WTC11 (cell line): ENCODE data around the gene PRKN.

Experiments used
- CREB1 ChIP-seq: sonication (generic); formaldehyde crosslinking; IDR thresholded peaks from 2 replicates; pipeline ENCODE4 v1.8.0; 2023; ENCODE audit warnings: mild to moderate bottlenecking, missing genetic modification reagents
- ESRRA ChIP-seq: sonication (generic); formaldehyde crosslinking; IDR thresholded peaks from 2 replicates; pipeline ENCODE4 v1.8.1; 2022; ENCODE audit warnings: mild to moderate bottlenecking, missing genetic modification reagents, borderline replicate concordance
- ETV6 ChIP-seq: sonication (generic); formaldehyde crosslinking; IDR thresholded peaks from 2 replicates; pipeline ENCODE4 v1.8.1; 2022; ENCODE audit warnings: mild to moderate bottlenecking, missing genetic modification reagents
- NFE2L1 ChIP-seq: sonication (generic); formaldehyde crosslinking; IDR thresholded peaks from 2 replicates; pipeline ENCODE4 v1.8.1; 2023; ENCODE audit warnings: missing genetic modification reagents
- NR3C1 ChIP-seq: sonication (generic); formaldehyde crosslinking; conservative IDR thresholded peaks from 2 replicates; pipeline ENCODE4 v1.8.1; 2023; ENCODE audit warnings: low read depth, mild to moderate bottlenecking, missing genetic modification reagents
- TEAD4 ChIP-seq: sonication (generic); formaldehyde crosslinking; IDR thresholded peaks from 2 replicates; pipeline ENCODE4 v1.8.0; 2022; ENCODE audit warnings: mild to moderate bottlenecking, missing genetic modification reagents
- TF ChIP-seq, protein P1 (sequence below): fragments of 200-600 bp; IDR thresholded peaks from 2 replicates; pipeline ENCODE4 v1.8.0; 2022; ENCODE audit warnings: antibody characterized with exemption
- TF ChIP-seq, protein P2 (sequence below): sonication (generic); formaldehyde crosslinking; IDR thresholded peaks from 2 replicates; pipeline ENCODE4 v1.8.1; 2023; ENCODE audit warnings: mild to moderate bottlenecking, missing genetic modification reagents, borderline replicate concordance
- TF ChIP-seq, protein P3 (sequence below): sonication (generic); formaldehyde crosslinking; IDR thresholded peaks from 2 replicates; pipeline ENCODE4 v1.8.1; 2022; ENCODE audit warnings: mild to moderate bottlenecking, moderate library complexity, missing genetic modification reagents
- TF ChIP-seq, protein P4 (sequence below): sonication (generic); formaldehyde crosslinking; IDR thresholded peaks from 2 replicates; pipeline ENCODE4 v1.8.1; 2022; ENCODE audit warnings: low read depth, missing genetic modification reagents, borderline replicate concordance
- TF ChIP-seq, protein P5 (sequence below): sonication (generic); formaldehyde crosslinking; IDR thresholded peaks from 2 replicates; pipeline ENCODE4 v1.8.1; 2023; ENCODE audit warnings: mild to moderate bottlenecking, moderate library complexity, missing genetic modification reagents
- TF ChIP-seq, protein P6 (sequence below): sonication (generic); formaldehyde crosslinking; IDR thresholded peaks from 2 replicates; pipeline ENCODE4 v1.8.1; 2023; ENCODE audit warnings: mild to moderate bottlenecking, missing genetic modification reagents, moderate library complexity

DNA sequence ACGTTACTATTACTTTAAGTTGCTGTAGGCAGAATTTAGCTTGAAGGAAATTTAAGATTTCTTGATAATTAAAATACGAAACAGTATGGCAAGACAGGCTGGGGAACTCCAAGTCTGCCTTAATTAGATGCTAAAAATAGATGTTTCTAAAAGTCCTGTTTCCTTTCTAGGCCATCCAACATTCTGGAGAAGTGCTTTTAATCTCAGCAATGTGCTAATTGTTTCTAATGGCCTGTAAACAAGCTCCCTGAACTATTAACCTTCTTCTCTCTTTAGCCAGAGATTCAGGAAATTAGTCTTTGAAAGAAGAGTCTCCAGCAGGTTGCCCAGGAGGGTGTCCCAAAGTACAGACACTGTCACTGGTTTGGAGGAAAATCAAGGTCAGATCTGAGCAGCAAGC is 776.4 kb downstream of the PRKN start:
- TF ChIP-seq, protein P1, sequence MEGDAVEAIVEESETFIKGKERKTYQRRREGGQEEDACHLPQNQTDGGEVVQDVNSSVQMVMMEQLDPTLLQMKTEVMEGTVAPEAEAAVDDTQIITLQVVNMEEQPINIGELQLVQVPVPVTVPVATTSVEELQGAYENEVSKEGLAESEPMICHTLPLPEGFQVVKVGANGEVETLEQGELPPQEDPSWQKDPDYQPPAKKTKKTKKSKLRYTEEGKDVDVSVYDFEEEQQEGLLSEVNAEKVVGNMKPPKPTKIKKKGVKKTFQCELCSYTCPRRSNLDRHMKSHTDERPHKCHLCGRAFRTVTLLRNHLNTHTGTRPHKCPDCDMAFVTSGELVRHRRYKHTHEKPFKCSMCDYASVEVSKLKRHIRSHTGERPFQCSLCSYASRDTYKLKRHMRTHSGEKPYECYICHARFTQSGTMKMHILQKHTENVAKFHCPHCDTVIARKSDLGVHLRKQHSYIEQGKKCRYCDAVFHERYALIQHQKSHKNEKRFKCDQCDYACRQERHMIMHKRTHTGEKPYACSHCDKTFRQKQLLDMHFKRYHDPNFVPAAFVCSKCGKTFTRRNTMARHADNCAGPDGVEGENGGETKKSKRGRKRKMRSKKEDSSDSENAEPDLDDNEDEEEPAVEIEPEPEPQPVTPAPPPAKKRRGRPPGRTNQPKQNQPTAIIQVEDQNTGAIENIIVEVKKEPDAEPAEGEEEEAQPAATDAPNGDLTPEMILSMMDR = no peak
- TF ChIP-seq, protein P2, sequence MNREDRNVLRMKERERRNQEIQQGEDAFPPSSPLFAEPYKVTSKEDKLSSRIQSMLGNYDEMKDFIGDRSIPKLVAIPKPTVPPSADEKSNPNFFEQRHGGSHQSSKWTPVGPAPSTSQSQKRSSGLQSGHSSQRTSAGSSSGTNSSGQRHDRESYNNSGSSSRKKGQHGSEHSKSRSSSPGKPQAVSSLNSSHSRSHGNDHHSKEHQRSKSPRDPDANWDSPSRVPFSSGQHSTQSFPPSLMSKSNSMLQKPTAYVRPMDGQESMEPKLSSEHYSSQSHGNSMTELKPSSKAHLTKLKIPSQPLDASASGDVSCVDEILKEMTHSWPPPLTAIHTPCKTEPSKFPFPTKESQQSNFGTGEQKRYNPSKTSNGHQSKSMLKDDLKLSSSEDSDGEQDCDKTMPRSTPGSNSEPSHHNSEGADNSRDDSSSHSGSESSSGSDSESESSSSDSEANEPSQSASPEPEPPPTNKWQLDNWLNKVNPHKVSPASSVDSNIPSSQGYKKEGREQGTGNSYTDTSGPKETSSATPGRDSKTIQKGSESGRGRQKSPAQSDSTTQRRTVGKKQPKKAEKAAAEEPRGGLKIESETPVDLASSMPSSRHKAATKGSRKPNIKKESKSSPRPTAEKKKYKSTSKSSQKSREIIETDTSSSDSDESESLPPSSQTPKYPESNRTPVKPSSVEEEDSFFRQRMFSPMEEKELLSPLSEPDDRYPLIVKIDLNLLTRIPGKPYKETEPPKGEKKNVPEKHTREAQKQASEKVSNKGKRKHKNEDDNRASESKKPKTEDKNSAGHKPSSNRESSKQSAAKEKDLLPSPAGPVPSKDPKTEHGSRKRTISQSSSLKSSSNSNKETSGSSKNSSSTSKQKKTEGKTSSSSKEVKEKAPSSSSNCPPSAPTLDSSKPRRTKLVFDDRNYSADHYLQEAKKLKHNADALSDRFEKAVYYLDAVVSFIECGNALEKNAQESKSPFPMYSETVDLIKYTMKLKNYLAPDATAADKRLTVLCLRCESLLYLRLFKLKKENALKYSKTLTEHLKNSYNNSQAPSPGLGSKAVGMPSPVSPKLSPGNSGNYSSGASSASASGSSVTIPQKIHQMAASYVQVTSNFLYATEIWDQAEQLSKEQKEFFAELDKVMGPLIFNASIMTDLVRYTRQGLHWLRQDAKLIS = no peak
- TF ChIP-seq, protein P3, sequence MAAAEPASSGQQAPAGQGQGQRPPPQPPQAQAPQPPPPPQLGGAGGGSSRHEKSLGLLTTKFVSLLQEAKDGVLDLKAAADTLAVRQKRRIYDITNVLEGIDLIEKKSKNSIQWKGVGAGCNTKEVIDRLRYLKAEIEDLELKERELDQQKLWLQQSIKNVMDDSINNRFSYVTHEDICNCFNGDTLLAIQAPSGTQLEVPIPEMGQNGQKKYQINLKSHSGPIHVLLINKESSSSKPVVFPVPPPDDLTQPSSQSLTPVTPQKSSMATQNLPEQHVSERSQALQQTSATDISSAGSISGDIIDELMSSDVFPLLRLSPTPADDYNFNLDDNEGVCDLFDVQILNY (CRISPR knock-in tag) = no peak
- TF ChIP-seq NR3C1 (no peak), ETV6 (no peak), TEAD4 (CRISPR knock-in tag) (no peak), CREB1 (no peak), NFE2L1 (no peak), ESRRA (CRISPR knock-in tag) (no peak)
- TF ChIP-seq, protein P4, sequence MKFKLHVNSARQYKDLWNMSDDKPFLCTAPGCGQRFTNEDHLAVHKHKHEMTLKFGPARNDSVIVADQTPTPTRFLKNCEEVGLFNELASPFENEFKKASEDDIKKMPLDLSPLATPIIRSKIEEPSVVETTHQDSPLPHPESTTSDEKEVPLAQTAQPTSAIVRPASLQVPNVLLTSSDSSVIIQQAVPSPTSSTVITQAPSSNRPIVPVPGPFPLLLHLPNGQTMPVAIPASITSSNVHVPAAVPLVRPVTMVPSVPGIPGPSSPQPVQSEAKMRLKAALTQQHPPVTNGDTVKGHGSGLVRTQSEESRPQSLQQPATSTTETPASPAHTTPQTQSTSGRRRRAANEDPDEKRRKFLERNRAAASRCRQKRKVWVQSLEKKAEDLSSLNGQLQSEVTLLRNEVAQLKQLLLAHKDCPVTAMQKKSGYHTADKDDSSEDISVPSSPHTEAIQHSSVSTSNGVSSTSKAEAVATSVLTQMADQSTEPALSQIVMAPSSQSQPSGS = no peak
- TF ChIP-seq, protein P5, sequence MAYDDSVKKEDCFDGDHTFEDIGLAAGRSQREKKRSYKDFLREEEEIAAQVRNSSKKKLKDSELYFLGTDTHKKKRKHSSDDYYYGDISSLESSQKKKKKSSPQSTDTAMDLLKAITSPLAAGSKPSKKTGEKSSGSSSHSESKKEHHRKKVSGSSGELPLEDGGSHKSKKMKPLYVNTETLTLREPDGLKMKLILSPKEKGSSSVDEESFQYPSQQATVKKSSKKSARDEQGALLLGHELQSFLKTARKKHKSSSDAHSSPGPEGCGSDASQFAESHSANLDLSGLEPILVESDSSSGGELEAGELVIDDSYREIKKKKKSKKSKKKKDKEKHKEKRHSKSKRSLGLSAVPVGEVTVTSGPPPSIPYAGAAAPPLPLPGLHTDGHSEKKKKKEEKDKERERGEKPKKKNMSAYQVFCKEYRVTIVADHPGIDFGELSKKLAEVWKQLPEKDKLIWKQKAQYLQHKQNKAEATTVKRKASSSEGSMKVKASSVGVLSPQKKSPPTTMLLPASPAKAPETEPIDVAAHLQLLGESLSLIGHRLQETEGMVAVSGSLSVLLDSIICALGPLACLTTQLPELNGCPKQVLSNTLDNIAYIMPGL (CRISPR knock-in tag) = no peak
- TF ChIP-seq, protein P6, sequence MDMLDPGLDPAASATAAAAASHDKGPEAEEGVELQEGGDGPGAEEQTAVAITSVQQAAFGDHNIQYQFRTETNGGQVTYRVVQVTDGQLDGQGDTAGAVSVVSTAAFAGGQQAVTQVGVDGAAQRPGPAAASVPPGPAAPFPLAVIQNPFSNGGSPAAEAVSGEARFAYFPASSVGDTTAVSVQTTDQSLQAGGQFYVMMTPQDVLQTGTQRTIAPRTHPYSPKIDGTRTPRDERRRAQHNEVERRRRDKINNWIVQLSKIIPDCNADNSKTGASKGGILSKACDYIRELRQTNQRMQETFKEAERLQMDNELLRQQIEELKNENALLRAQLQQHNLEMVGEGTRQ = no peak
